Hepatocyte (in vitro differentiated cells): Measurements from ENCODE around the gene IL20RB.

Experiments
- EZH2 ChIP-seq: fragments of 200-600 bp; sonication (generic); IDR thresholded peaks from 2 replicates; pipeline ENCODE4 v1.6.1; 2016; ENCODE audit warnings: antibody characterized with exemption, mild to moderate bottlenecking, borderline replicate concordance
- EZH2phosphoT487 ChIP-seq: fragments of 200-600 bp; sonication (generic); IDR thresholded peaks from one replicate; pipeline ENCODE4 v1.6.1; 2018; ENCODE audit warnings: antibody characterized with exemption, mild to moderate bottlenecking, low read depth, moderate library complexity; ENCODE audit not compliant: unreplicated experiment, severe bottlenecking
- TF ChIP-seq, protein P1 (sequence below): fragments of 200-600 bp; sonication (generic); IDR thresholded peaks from 2 replicates; pipeline ENCODE4 v1.5.1; 2016; ENCODE audit warnings: antibody characterized with exemption, mild to moderate bottlenecking; ENCODE audit not compliant: poor library complexity

DNA sequence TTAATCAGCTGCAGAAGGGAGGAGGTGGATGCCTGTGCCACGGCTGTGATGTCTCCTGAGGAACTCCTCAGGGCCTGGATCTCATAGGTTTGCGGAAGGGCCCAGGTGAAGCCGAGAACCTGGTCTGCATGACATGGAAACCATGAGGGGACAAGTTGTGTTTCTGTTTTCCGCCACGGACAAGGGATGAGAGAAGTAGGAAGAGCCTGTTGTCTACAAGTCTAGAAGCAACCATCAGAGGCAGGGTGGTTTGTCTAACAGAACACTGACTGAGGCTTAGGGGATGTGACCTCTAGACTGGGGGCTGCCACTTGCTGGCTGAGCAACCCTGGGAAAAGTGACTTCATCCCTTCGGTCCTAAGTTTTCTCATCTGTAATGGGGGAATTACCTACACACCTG lies 52.4 kb downstream of the IL20RB start:
- TF ChIP-seq, protein P1, sequence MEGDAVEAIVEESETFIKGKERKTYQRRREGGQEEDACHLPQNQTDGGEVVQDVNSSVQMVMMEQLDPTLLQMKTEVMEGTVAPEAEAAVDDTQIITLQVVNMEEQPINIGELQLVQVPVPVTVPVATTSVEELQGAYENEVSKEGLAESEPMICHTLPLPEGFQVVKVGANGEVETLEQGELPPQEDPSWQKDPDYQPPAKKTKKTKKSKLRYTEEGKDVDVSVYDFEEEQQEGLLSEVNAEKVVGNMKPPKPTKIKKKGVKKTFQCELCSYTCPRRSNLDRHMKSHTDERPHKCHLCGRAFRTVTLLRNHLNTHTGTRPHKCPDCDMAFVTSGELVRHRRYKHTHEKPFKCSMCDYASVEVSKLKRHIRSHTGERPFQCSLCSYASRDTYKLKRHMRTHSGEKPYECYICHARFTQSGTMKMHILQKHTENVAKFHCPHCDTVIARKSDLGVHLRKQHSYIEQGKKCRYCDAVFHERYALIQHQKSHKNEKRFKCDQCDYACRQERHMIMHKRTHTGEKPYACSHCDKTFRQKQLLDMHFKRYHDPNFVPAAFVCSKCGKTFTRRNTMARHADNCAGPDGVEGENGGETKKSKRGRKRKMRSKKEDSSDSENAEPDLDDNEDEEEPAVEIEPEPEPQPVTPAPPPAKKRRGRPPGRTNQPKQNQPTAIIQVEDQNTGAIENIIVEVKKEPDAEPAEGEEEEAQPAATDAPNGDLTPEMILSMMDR = no peak
- TF ChIP-seq EZH2 (no peak), EZH2phosphoT487 (no peak)
